ENCODE data around the gene ITGA4. TPM values are rescaled to one million over a fixed set of nuclear protein-coding genes. Genes with fewer than 3 reads are reported as not detected.

ITGA4 gene
- total and polyA plus RNA-seq, 2 of the 13 experiments (the other 11 are each of a cell fraction or from before 2014, with no cell fraction given), result not detected

GRCh38 chr2:181459621-181460021, 2.4 kb downstream of the ITGA4 start:
- no peak for TF ChIP-seq NKX3-1 (CRISPR knock-in tag; IDR thresholded peaks at IDR 0.05)
- no peak for TF ChIP-seq SETDB1 (CRISPR knock-in tag; IDR thresholded peaks at IDR 0.05; ENCODE audit: borderline replicate concordance)
- TF ChIP-seq ESRRA (CRISPR knock-in tag; IDR thresholded peaks at IDR 0.05; ENCODE audit: low read depth), result no peak
- no peak for TF ChIP-seq SALL2 (CRISPR knock-in tag; IDR thresholded peaks at IDR 0.05)
- no peak for TF ChIP-seq ATF6 (CRISPR knock-in tag; conservative IDR thresholded peaks at IDR 0.05)
- TF ChIP-seq ZNF780A (CRISPR knock-in tag; IDR thresholded peaks at IDR 0.05), result no peak
- TF ChIP-seq ZNF563 (CRISPR knock-in tag; IDR thresholded peaks at IDR 0.05), result no peak
- no peak for TF ChIP-seq ZBTB33 (CRISPR knock-in tag; IDR thresholded peaks at IDR 0.05)
- TF ChIP-seq HNF4G (IDR thresholded peaks at IDR 0.05; ENCODE audit: borderline replicate concordance, low read depth, low read length), result no peak
- TF ChIP-seq HNF4G (CRISPR knock-in tag; IDR thresholded peaks at IDR 0.05; ENCODE audit: borderline replicate concordance, low read depth), result no peak
- no peak for TF ChIP-seq ATF7 (IDR thresholded peaks at IDR 0.05)
- TF ChIP-seq ATF7 (CRISPR knock-in tag; IDR thresholded peaks at IDR 0.05), result no peak
- no peak for TF ChIP-seq ZNF770 (CRISPR knock-in tag; IDR thresholded peaks at IDR 0.05)
- TF ChIP-seq SP1 (IDR thresholded peaks at IDR 0.05), result no peak
- no peak for TF ChIP-seq SP1 (CRISPR knock-in tag; IDR thresholded peaks at IDR 0.05)
- TF ChIP-seq RFXAP (CRISPR knock-in tag; IDR thresholded peaks at IDR 0.05; ENCODE audit: borderline replicate concordance), result no peak
- no peak for TF ChIP-seq ZFP36L2 (CRISPR knock-in tag; IDR thresholded peaks at IDR 0.05)
- POLR2A ChIA-PET, result no interaction called here
- Histone ChIP-seq H3K9me3 (ENCODE audit: low read length) (no peaks in the 10 kb centered on the region), H3K4me3 (replicated peaks in 1 of 3; ENCODE audit: insufficient read depth in 1 of 3, low read depth in 2 of 3, low read length in 3 of 3) (no peak overlapping the region), H3K4me2 (ENCODE audit: low read depth, low read length) (no peak overlapping the region), H3K27me3 (ENCODE audit: control insufficient read depth in 1 of 2, insufficient read depth in 2 of 2, low read length in 2 of 2) (peaks cover 0 to 20% of the 10 kb centered on the region in 2 experiments; a peak in 2 of 5 replicates), H3K9ac (ENCODE audit: insufficient read depth, low read depth, low read length) (no peak overlapping the region), H3K36me3 (replicated peaks in 1 of 2; ENCODE audit: control insufficient read depth in 1 of 2, insufficient read depth in 2 of 2, low read length in 2 of 2) (no peaks in the 10 kb centered on the region), H3K79me2 (ENCODE audit: insufficient read depth, low read length) (no peaks in the 10 kb centered on the region), H4K20me1 (ENCODE audit: insufficient read depth, low read length) (no peaks in the 10 kb centered on the region), H3K27ac (ENCODE audit: extremely low read length, insufficient read depth, low read length) (no peak overlapping the region), H3K4me1 (ENCODE audit: insufficient read depth, low read length) (no peaks in the 10 kb centered on the region), H2AFZ (ENCODE audit: low read length) (no peak overlapping the region)
- ATAC-seq, result no peak
- BruUV-seq (replicated peaks), result no TSS peak
- DNase-seq (ENCODE audit: low spot score), result no peak
- FAIRE-seq, result no peak
- CTCF ChIA-PET (ENCODE audit: low intra/inter-chr PET ratio, low total read pairs), result no interaction called here
- in situ Hi-C loops (cut with HindIII; ENCODE audit: extremely low pct_ligation_motif_present, low pct_unique_long_range_greater_than_20kb), result loop anchor here (10.0 kb wide), 2 partner anchors 355 to 1335 kb away; no protein-coding TSS in a partner anchor
- intact Hi-C loops (cut with micrococcal nuclease; ENCODE audit: unreplicated experiment), result loop anchor here (5.0 kb wide), 1 partner anchor 933 kb away; no protein-coding TSS in a partner anchor
- 5% methylated on average over 1 of the region's 1 CpG for WGBS (ENCODE audit: low lambda C conversion rate)

Data from HepG2 (cell line).